SK-N-SH (cell line): ENCODE measurements around the gene AR.

Experiments
- CTCF ChIP-seq: fragments of 200-600 bp; sonication (generic); IDR thresholded peaks from 2 replicates; pipeline ENCODE4 v1.6.1; 2017; ENCODE audit warnings: antibody characterized with exemption, mild to moderate bottlenecking, moderate library complexity
- EP300 ChIP-seq, 2 experiments: IDR thresholded peaks; 2 replicates each; pipeline versions ENCODE4 v1.4.0 to v1.6.1; 2012; ENCODE audit warnings: borderline replicate concordance in 1 of 2, low read depth in 1 of 2, low read length in 1 of 2
- POLR2AphosphoS5 ChIP-seq: IDR thresholded peaks from 2 replicates; pipeline ENCODE4 v1.6.1; 2012; ENCODE audit warnings: low read depth, low read length
- TAF1 ChIP-seq: IDR thresholded peaks from 2 replicates; pipeline ENCODE4 v1.6.1; 2012; ENCODE audit warnings: low read depth, mild to moderate bottlenecking, low read length, moderate library complexity, borderline replicate concordance

GRCh38 chrX:67546496-67547423 lies 2.9 kb downstream of the AR start:
- TF ChIP-seq EP300 (IDR thresholded peaks at IDR 0.05; ENCODE audit: borderline replicate concordance in 1 of 2, low read depth in 1 of 2, low read length in 1 of 2), result no peak
- TF ChIP-seq CTCF, result no peak
- no peak for TF ChIP-seq POLR2AphosphoS5
- TF ChIP-seq TAF1, result no peak
